Hepatocyte (in vitro differentiated cells): ENCODE results near the gene CD2. TPM values are rescaled to one million over a fixed set of nuclear protein-coding genes. Genes with fewer than 3 reads are reported as not detected.

ENCODE experiments used
- DNase-seq: peaks from one replicate; pipeline ENCODE4 v3.0.0-alpha.2; 2016; ENCODE audit warnings: low spot score
- H2AFZ ChIP-seq: fragments of 200-600 bp; sonication (generic); 2 replicates; pipeline ENCODE4 v1.6.0; 2016; ENCODE audit warnings: antibody characterized with exemption, mild to moderate bottlenecking
- H3K27ac ChIP-seq: fragments of 200-600 bp; sonication (generic); 2 replicates; pipeline ENCODE4 v1.5.1; 2016; ENCODE audit warnings: mild to moderate bottlenecking
- H3K27me3 ChIP-seq: fragments of 200-600 bp; sonication (generic); 2 replicates; pipeline ENCODE4 v1.6.1; 2016
- H3K36me3 ChIP-seq: fragments of 200-600 bp; sonication (generic); replicated peaks from 2 replicates; pipeline ENCODE4 v1.5.1; 2016; ENCODE audit warnings: low read depth; ENCODE audit not compliant: insufficient read depth
- H3K4me1 ChIP-seq: fragments of 200-600 bp; sonication (generic); 2 replicates; pipeline ENCODE4 v1.5.1; 2016; ENCODE audit warnings: mild to moderate bottlenecking, moderate library complexity; ENCODE audit not compliant: insufficient read depth
- H3K4me2 ChIP-seq: fragments of 200-600 bp; sonication (generic); 2 replicates; pipeline ENCODE4 v1.6.0; 2016
- H3K4me3 ChIP-seq: fragments of 200-600 bp; sonication (generic); 2 replicates; pipeline ENCODE4 v1.5.1; 2016; ENCODE audit warnings: mild to moderate bottlenecking
- H3K79me2 ChIP-seq: fragments of 200-600 bp; sonication (generic); 2 replicates; pipeline ENCODE4 v1.6.0; 2017; ENCODE audit warnings: mild to moderate bottlenecking
- H3K9me2 ChIP-seq: fragments of 200-600 bp; sonication (generic); replicated peaks from 2 replicates; pipeline ENCODE4 v1.6.0; 2017; ENCODE audit warnings: mild to moderate bottlenecking; ENCODE audit not compliant: insufficient read depth
- H3K9me3 ChIP-seq: fragments of 200-600 bp; sonication (generic); 2 replicates; pipeline ENCODE4 v1.5.1; 2016; ENCODE audit warnings: low read depth, mild to moderate bottlenecking
- H4K20me1 ChIP-seq: fragments of 200-600 bp; sonication (generic); 2 replicates; pipeline ENCODE4 v1.6.0; 2016; ENCODE audit warnings: mild to moderate bottlenecking; ENCODE audit not compliant: insufficient read depth, poor library complexity, severe bottlenecking
- CTCF ChIP-seq: fragments of 200-600 bp; sonication (generic); IDR thresholded peaks from 2 replicates; pipeline ENCODE4 v1.5.1; 2016; ENCODE audit warnings: antibody characterized with exemption, mild to moderate bottlenecking; ENCODE audit not compliant: poor library complexity
- EZH2 ChIP-seq: fragments of 200-600 bp; sonication (generic); IDR thresholded peaks from 2 replicates; pipeline ENCODE4 v1.6.1; 2016; ENCODE audit warnings: antibody characterized with exemption, mild to moderate bottlenecking, borderline replicate concordance
- EZH2phosphoT487 ChIP-seq: fragments of 200-600 bp; sonication (generic); IDR thresholded peaks from one replicate; pipeline ENCODE4 v1.6.1; 2018; ENCODE audit warnings: antibody characterized with exemption, mild to moderate bottlenecking, low read depth, moderate library complexity; ENCODE audit not compliant: unreplicated experiment, severe bottlenecking
- WGBS: methylation state at CpG from one replicate; pipeline ENCODE4 v1.1.6; 2016; ENCODE audit warnings: low lambda C conversion rate; ENCODE audit errors: missing lambda C conversion rate; 5-methylcytosine and 5-hydroxymethylcytosine counted together
- polyA plus RNA-seq: library from polyadenylated mRNA; unstranded; fragments of >200 nt; fragmentation: Nextera tagmentation; extraction: Ambion mirVana; gene quantifications from 2 replicates; pipeline ENCODE4 v1.2.1, GENCODE V29; 2016
- total RNA-seq: library from RNA; depleted of rRNA; stranded (reverse); fragments of >200 nt; gene quantifications from 2 replicates; pipeline ENCODE4 v1.2.3, GENCODE V29; 2014

CD2 gene
- total and polyA plus RNA-seq, 2 experiments from 2014 or later: 0.08 to 0.13 TPM

- no peaks in the 10 kb centered on the region for H3K79me2 ChIP-seq
- TF ChIP-seq EZH2phosphoT487 (no peak), CTCF (no peak)
- H3K9me3 ChIP-seq: no peaks in the 10 kb centered on the region
- H3K4me1 ChIP-seq: peaks cover 9% of the 10 kb centered on the region
- H3K27ac ChIP-seq: no peak overlapping the region
- H3K4me2 ChIP-seq: no peak overlapping the region
- H3K27me3 ChIP-seq: no peaks in the 10 kb centered on the region
- no peak overlapping the region for H3K4me3 ChIP-seq
- no peaks in the 10 kb centered on the region for H4K20me1 ChIP-seq
- 96% methylated on average over 15 of the region's 15 CpGs for WGBS
- H3K36me3 ChIP-seq: no peaks in the 10 kb centered on the region
- no peak overlapping the region for H2AFZ ChIP-seq
- no peak for DNase-seq
- H3K9me2 ChIP-seq: no peaks in the 10 kb centered on the region
Measured at GRCh38 chr1:116764906-116765862, 11.0 kb downstream of the CD2 start.

- no peak for TF ChIP-seq CTCF
- no peak for TF ChIP-seq EZH2
- no peak for TF ChIP-seq EZH2phosphoT487
- no peak overlapping the region for H3K27ac ChIP-seq
Measured at GRCh38 chr1:116765962-116766361, 11.7 kb downstream of the CD2 start.

GRCh38 chr1:116766616-116767469 is 12.6 kb downstream of the CD2 start:
- H3K27ac ChIP-seq: no peak overlapping the region
- DNase-seq: no peak
- H3K79me2 ChIP-seq: no peaks in the 10 kb centered on the region
- peaks cover 9% of the 10 kb centered on the region for H3K4me1 ChIP-seq
- H2AFZ ChIP-seq: no peak overlapping the region
- no peak overlapping the region for H3K4me3 ChIP-seq
- no peaks in the 10 kb centered on the region for H3K9me3 ChIP-seq
- H3K4me2 ChIP-seq: no peak overlapping the region
- TF ChIP-seq EZH2phosphoT487 (no peak), CTCF (no peak), EZH2 (no peak)
- 82% methylated on average over 13 of the region's 13 CpGs for WGBS
- no peaks in the 10 kb centered on the region for H3K27me3 ChIP-seq
- no peaks in the 10 kb centered on the region for H3K36me3 ChIP-seq
- H4K20me1 ChIP-seq: no peaks in the 10 kb centered on the region
- no peaks in the 10 kb centered on the region for H3K9me2 ChIP-seq

More at GRCh38 chr1:116765962-116766361, 11.7 kb downstream of the CD2 start:
- peaks cover 9% of the 10 kb centered on the region for H3K4me1 ChIP-seq
- no peaks in the 10 kb centered on the region for H3K9me2 ChIP-seq
- H4K20me1 ChIP-seq: no peaks in the 10 kb centered on the region
- H2AFZ ChIP-seq: no peak overlapping the region
- H3K27me3 ChIP-seq: no peaks in the 10 kb centered on the region
- no peak for DNase-seq
- no peak overlapping the region for H3K4me3 ChIP-seq
- WGBS: 89% methylated on average over 4 of the region's 4 CpGs
- no peaks in the 10 kb centered on the region for H3K79me2 ChIP-seq
- H3K9me3 ChIP-seq: no peaks in the 10 kb centered on the region
- no peak overlapping the region for H3K4me2 ChIP-seq
- no peaks in the 10 kb centered on the region for H3K36me3 ChIP-seq
